ENCODE measurements around the gene PLA2G5.

DNA sequence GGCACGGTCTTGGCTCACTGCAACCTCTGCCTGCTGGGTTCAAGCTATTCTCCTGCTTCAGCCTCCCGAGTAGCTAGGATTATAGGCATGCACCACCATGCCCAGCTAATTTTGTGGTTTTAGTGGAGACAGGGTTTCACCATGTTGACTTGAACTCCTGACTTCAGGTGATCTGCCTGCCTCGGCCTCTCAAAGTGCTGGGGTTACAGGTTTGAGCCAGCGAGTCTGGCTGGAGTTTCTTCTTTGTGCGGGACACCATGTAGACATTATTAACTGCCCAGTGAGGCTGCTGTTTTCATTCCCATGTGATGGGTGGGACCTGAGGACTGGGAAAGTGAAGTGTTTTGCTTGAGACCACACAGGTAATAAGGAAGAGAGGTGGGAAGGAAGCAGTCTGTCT is 23.3 kb downstream of the PLA2G5 start:
- TF ChIP-seq, protein P1, sequence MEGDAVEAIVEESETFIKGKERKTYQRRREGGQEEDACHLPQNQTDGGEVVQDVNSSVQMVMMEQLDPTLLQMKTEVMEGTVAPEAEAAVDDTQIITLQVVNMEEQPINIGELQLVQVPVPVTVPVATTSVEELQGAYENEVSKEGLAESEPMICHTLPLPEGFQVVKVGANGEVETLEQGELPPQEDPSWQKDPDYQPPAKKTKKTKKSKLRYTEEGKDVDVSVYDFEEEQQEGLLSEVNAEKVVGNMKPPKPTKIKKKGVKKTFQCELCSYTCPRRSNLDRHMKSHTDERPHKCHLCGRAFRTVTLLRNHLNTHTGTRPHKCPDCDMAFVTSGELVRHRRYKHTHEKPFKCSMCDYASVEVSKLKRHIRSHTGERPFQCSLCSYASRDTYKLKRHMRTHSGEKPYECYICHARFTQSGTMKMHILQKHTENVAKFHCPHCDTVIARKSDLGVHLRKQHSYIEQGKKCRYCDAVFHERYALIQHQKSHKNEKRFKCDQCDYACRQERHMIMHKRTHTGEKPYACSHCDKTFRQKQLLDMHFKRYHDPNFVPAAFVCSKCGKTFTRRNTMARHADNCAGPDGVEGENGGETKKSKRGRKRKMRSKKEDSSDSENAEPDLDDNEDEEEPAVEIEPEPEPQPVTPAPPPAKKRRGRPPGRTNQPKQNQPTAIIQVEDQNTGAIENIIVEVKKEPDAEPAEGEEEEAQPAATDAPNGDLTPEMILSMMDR (conservative IDR thresholded peaks at IDR 0.05; ENCODE audit: low read depth, low read length), result no peak
- TF ChIP-seq CEBPB (IDR thresholded peaks at IDR 0.05; ENCODE audit: low read depth, low read length) (no peak), RFX5 (IDR thresholded peaks at IDR 0.05; ENCODE audit: low read depth, low read length) (no peak), MAZ (IDR thresholded peaks at IDR 0.05; ENCODE audit: borderline replicate concordance, low read depth, low read length) (no peak), RCOR1 (IDR thresholded peaks at IDR 0.05; ENCODE audit: insufficient replicate concordance, low read length) (no peak), RAD21 (IDR thresholded peaks at IDR 0.05; ENCODE audit: low read length) (no peak)

Data from IMR-90 (cell line).